GM21723 (cell line): Measurements from ENCODE around the gene CD52.
"Not testable (repeated sequence)": the region's sequence is repeated elsewhere in the genome, so short reads cannot be mapped to it uniquely, and the experiment has no call there.

ENCODE experiments used
- ATAC-seq: cut with Tn5 transposase; IDR thresholded peaks from one replicate; pipeline ENCODE4 v1.9.1; 2021; ENCODE audit warnings: mild to moderate bottlenecking, moderate library complexity; ENCODE audit not compliant: unreplicated experiment

Gene CD52

GRCh38 chr1:26327956-26328362, 10.2 kb downstream of the CD52 start:
- no peak for ATAC-seq

DNA sequence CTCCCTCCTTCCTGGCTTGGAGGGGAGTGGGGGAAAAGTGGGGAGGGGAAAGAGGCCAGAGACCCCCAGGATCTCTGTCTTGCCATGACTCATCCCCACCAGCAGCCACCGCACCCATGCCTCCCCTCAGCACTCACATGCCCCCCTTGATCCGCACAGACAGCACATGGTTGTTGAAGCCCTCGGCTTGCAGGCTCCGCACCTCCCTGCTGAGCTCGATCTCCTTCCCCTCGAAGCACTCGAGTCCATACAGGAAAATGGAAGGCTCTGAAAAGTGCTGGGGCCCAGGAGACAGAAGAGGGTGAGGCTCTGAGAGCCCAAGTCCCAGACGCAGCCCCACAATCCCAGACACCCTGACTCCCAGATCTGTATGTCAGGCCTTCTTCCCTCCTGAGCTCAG, 10.8 kb downstream of the CD52 start:
- ATAC-seq, result no peak

GRCh38 chr1:26329380-26329779, 11.6 kb downstream of the CD52 start:
- ATAC-seq, result not testable (repeated sequence)

DNA sequence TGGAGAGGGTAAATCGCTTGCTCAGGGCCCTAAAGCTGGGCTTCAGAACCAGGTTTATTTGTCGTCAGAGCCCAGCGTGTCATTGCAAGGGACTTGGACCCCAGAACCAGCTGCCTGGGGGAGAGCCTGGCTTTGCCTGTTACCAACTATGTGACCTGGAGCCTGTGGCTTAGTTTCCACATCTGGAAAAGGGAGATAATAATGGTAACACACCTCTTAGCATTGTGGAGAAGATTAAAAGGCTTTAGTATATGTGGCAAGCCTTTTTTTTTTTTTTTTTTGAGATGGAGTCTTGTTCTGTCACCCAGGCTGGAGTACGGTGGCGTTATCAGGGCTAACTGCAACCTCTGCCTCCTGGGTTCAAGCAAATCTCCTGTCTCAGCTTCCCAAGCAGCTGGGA, 12.5 kb downstream of the CD52 start:
- ATAC-seq, result no peak

DNA sequence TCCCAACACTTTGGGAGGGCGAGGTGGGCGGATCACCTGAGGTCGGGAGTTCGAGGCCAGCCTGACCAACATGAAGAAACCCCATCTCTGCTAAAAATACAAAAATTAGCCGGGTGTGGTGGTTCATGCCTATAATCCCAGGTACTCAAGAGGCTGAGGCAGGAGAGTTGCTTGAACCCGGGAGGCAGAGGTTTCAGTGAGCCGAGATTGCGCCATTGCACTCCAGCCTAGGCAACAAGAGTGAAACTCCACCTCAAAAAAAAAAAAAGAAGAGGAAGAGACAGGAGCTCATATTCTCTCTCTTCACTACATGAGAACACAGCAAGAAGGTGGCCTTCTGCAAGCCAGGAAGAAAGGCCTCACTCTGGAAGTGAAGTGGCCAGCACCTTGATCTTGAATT, 15.6 kb downstream of the CD52 start:
- not testable (repeated sequence) for ATAC-seq

GRCh38 chr1:26335774-26336476, 18.2 kb downstream of the CD52 start:
- ATAC-seq, result no peak

GRCh38 chr1:26336477-26337205, 18.9 kb downstream of the CD52 start:
- peak; percentile 78 for ATAC-seq

DNA sequence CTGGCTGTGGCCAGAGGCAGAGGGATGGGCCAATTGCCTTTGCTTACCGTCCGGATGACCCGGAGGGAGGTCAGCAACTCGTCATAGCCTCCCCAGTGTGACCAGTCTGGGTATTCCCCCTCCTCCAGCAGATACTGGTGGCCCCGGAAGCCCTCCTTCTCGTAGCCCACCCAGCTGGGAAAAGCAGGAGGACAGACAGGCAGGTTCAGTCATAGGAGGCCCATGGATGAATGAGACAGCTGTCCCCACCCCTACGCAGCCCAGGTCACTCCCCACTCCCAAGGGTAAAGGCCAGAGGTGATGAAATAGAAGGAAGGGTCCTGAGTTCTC, 19.4 kb downstream of the CD52 start:
- ATAC-seq, result no peak

DNA sequence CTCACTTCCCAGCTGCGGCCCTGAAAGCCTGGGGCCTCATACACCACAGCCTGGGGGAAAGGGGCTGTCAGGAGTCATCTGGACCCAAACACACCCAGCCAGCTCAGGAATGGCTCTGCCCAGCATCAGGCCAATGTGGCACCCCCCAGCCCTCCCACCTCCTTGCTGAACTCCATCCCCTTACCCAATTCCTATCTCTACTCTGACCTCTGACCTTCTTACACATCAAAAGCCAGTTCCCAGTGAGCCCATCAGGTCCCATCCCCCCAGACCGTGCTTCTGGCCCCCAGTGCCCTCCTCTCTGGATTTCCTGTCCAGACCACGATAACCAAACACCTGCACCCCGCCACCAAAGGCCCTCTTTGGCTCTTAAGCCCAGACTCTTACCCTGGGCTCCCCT, 19.9 kb downstream of the CD52 start:
- ATAC-seq, result no peak

GRCh38 chr1:26338670-26339069, 20.9 kb downstream of the CD52 start:
- no peak for ATAC-seq

DNA sequence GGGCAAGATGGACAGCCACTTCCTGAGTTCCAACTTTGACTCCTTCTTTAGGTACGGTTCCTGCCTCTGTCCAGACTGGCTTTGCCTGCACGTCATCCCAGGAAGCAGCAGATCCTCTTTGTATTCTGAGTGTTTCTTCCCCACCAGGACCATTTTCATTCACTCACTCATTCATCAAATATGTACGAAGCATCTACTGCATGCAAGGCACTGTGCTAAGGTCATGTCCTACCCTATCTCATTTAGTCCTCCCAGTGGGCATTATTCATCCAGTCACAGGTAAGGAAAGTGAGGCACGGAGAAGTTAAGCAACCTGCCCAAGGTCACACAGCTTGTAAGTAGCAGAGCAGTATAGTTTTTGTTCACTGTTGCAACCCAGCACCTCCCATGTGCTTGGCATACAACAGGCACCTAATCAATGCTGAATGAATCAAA, 22.3 kb downstream of the CD52 start:
- ATAC-seq, result no peak

DNA sequence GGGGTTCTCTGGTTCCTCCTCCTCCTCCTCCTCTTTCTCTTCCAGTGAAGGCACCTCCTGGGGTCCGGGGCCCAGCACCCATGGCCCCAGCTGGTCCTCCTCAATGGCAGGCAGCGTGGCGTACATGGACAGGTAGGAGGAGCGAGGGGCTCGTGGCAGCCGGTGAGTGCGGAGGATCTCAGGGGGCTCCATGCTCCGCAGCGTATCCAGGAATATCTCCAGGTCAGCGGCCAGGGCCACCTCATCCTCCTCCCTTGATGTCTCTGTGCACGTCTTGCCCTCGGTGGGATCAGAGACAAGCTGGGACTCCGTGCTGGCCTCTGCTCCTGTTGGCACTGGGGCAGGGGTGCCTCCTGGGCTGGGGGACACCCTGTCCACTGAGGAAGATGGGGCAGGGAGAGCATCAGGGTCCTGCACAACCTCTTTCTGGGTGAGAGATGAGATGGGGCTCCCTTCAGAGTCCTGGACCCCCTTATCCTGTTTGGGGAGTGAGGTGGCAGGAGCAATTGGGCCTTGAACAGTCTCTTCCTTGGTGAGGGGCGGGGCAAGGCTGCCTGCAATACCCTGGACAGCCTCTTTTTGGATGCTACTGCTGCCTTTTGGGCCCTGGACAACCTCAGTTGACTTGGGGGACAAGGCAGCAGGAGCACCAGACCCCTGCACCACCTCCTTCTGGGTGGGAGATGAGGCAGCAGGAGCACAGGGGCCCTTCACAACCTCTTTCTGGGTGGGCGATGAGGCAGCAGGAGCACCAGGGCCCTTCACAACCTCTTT, 26.6 kb downstream of the CD52 start:
- ATAC-seq, result no peak

DNA sequence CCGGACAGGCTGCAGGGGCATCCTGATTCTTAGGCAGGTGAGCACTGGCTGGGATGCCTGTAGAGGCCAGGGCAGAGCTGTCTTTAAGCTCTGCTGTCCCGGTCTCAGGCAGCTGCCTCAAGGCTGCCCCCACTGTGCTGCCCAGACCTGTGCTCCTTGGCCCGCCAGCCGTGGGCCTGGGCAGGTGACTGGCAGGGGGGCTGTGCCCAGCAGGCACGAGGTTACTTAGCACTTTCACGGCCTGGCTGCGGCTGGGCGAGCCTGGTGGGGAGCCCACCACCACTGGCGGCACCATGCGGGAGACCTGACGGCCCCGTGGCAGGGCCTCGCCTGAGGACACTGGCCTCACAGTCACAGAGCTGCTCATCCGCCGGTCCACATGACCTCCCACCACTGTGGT, 28.0 kb downstream of the CD52 start:
- no peak for ATAC-seq

- ATAC-seq, result no peak
Measured at GRCh38 chr1:26346274-26347033, 28.7 kb downstream of the CD52 start.

DNA sequence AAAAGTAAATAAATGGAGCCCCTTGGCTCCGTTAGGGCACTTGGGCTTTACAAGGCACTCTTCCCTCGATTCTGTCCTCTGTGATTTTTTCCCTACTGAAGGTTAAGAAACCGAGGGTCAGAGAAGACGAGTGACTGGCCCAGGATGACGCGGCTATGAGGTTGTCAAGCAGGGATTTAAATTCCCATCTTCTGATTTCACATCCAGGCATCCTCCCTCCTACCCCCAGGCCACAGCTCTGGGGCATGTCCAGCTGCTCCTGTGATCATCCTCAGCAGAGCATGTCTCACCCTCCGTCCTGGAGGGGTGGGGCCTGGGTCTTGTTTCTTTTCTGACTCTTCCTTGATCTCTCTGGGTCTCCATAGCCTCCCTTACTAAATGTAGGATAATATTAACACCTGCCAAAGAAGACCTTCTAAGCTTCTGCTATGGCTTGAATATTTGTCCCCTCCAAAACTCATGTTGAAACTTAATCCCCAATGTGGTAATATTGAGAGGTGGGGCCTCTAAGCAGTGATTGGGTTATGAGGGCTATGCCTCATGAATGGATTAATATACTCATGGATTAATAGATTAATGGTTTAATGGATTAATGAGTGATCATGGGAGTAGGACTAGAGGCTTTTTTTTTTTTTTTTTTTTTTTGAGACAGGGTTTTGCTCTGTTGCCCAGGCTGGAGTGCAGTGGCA, 31.6 kb downstream of the CD52 start:
- no peak for ATAC-seq

GRCh38 chr1:26349877-26350244, 32.1 kb downstream of the CD52 start:
- no peak for ATAC-seq

- ATAC-seq, result no peak
Measured at GRCh38 chr1:26350343-26350700, 32.6 kb downstream of the CD52 start.

DNA sequence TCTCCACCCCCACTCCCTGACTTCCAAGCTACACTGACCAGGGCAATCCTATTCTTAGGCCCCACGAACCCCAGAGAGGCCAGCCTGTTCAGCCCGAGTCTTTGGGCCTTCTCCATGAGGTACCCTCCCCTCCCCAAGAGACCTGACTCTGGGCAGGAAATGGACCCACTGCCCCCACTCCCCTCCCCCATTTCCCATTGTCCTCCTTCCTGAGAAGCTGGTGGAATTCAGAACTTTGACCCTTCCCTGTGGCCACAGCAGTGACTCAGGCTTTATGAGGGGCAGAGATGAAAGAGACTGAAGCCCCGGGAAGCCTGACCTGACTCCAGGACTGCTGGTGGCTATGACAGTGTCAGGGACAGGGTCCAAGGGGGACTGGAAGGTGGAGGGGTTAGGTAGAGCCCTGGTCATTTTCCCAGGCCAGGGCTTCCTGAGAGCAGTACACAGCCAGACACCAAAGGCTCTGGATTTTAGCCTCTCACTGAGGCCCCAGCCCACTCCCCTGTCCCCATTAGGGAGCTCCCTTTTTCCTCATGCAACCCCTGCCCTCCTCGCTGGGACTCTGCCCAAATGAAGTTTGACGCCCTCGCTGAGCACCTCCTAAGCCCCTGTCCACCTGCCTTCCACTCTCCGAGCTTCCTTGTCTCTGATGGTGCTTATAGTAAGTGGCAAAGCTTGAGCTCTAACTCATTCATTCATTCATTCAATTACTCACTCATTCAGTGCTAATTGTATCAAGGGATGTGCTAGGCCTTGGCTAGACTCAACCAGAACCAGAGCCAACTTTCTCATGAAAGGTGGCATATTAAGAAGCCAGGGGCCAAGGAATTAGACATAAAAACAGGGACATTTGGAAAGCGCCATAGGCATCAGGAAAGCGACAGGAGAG, 33.2 kb downstream of the CD52 start:
- ATAC-seq, result no peak

DNA sequence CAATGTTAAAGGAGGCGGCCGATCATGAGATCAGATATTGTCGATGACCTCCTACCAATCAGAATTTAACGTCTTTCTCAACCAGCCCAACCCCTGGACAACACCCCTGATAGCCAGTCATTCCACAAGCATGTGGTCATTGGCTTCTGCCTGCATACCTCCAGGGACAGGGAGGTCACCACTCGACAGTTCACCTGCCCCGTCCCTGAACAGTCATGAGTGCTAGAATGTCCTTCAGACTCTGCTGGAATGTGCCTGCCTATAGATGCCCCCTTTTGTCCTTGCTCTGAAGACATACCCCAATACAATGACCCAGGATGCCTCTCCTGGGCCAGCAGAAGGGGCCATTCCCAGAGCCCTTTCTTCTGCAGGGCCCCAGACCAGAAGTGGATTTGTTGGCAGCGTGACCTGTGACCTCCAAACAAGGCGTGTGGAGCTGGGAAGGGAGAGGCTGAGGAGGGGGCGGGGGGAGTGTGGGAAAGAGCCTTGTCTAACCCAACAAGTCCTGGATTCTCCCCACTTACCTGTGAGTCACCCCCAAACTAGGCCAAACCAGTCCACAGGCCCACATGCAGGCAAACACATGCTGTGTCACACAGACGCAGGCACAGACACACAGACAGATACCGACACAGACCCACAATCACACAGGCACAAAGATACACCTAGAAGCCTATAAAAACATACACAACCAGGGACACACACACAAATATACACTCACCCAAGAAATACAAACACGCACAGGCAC, 34.0 kb downstream of the CD52 start:
- ATAC-seq, result no peak
